Activated T-cell treated with anti-CD3 and anti-CD28 coated beads, Interleukin-2, amount 50 U/mL, for 4 hours (primary cell): ENCODE measurements around the gene IQCC. TPM values are rescaled to one million over a fixed set of nuclear protein-coding genes. Genes with fewer than 3 reads are reported as not detected.

Experiments used
- ATAC-seq, 2 donors: fragments of 200-7000 bp; cut with Tn5 transposase; one replicate each; pipeline ENCODE4 v1.10.0; 2021
- DNase-seq: peaks from one replicate; pipeline ENCODE4 v3.0.0-alpha.2; 2020
- H3K27me3 Mint-ChIP-seq: one replicate; pipeline ENCODE4 v1.8.0; 2021; ENCODE audit warnings: low read depth, mixed read lengths
- H3K36me3 Mint-ChIP-seq: one replicate; pipeline ENCODE4 v1.8.0; 2022; ENCODE audit warnings: mixed read lengths; ENCODE audit not compliant: insufficient read depth
- H3K4me1 Mint-ChIP-seq: one replicate; pipeline ENCODE4 v1.8.0; 2021; ENCODE audit warnings: low read depth, mixed read lengths
- H3K4me3 Mint-ChIP-seq: one replicate; pipeline ENCODE4 v1.8.0; 2021; ENCODE audit warnings: mild to moderate bottlenecking, moderate library complexity, mixed read lengths
- H3K9me3 Mint-ChIP-seq: one replicate; pipeline ENCODE4 v1.8.0; 2021; ENCODE audit warnings: mixed read lengths
- total RNA-seq, 3 donors: library from RNA; stranded (reverse); gene quantifications; one replicate each; pipeline ENCODE4 v1.2.1, GENCODE V29; 2021

Gene IQCC
- total RNA-seq, 3 donors from 2014 or later = 2.2 to 3.0 (median 2.9) TPM

GRCh38 chr1:32249831-32250525 is 44.5 kb downstream of the IQCC start:
- no peaks in the 10 kb centered on the region for H3K27me3 Mint-ChIP-seq
- DNase-seq (peak; percentile 72), ATAC-seq (peak; percentile 66 to 67)
- no peaks in the 10 kb centered on the region for H3K9me3 Mint-ChIP-seq
- peak overlapping the region; percentile 99 for H3K4me3 Mint-ChIP-seq
- peaks cover 67% of the 10 kb centered on the region for H3K4me1 Mint-ChIP-seq
- peaks cover 2% of the 10 kb centered on the region for H3K36me3 Mint-ChIP-seq

GRCh38 chr1:32250893-32251716 is 45.6 kb downstream of the IQCC start, which contains the start of gene LCK:
LCK (plus strand) TSS chr1:32251265; CDS start chr1:32274330, 23,065 bp downstream.
- H3K27me3 Mint-ChIP-seq = no peaks in the 10 kb centered on the region
- H3K36me3 Mint-ChIP-seq = peaks cover 2% of the 10 kb centered on the region
- peaks cover 72% of the 10 kb centered on the region for H3K4me1 Mint-ChIP-seq
- ATAC-seq = peak; percentile 39 to 46
- peak; percentile 58 for DNase-seq
- H3K9me3 Mint-ChIP-seq = no peaks in the 10 kb centered on the region
- peak within 1 kb of the TSS; percentile 99 for H3K4me3 Mint-ChIP-seq

- H3K9me3 Mint-ChIP-seq = no peaks in the 10 kb centered on the region
- no peaks in the 10 kb centered on the region for H3K27me3 Mint-ChIP-seq
- peak overlapping the region; percentile 76 for H3K4me3 Mint-ChIP-seq
- no peak for ATAC-seq
- peaks cover 58% of the 10 kb centered on the region for H3K4me1 Mint-ChIP-seq
- peaks cover 4% of the 10 kb centered on the region for H3K36me3 Mint-ChIP-seq
- no peak for DNase-seq
These were observed 49.9 kb downstream of the IQCC start for GRCh38 chr1:32255072-32256071.

- ATAC-seq (peak; percentile 19 to 30), DNase-seq (no peak)
- Mint-ChIP-seq H3K27me3 (no peaks in the 10 kb centered on the region), H3K9me3 (no peaks in the 10 kb centered on the region), H3K4me1 (peaks cover 53% of the 10 kb centered on the region), H3K4me3 (peak overlapping the region; percentile 77), H3K36me3 (peaks cover 9% of the 10 kb centered on the region)
These were observed 51.2 kb downstream of the IQCC start for GRCh38 chr1:32256473-32257226.

GRCh38 chr1:32257227-32257508 is 51.7 kb downstream of the IQCC start:
- H3K27me3 Mint-ChIP-seq = no peaks in the 10 kb centered on the region
- no peaks in the 10 kb centered on the region for H3K9me3 Mint-ChIP-seq

More at GRCh38 chr1:32257227-32257508, 51.7 kb downstream of the IQCC start:
- Mint-ChIP-seq H3K36me3 (peaks cover 6% of the 10 kb centered on the region), H3K4me1 (peaks cover 49% of the 10 kb centered on the region), H3K4me3 (peak overlapping the region; percentile 77)
- ATAC-seq (no peak), DNase-seq (no peak)

Other genes with a start within 250 kb of the IQCC start
- gene KHDRBS1, start 191.8 kb upstream of the IQCC start, total RNA-seq = 100 to 1,000 TPM; 186 to 191 (median 187) TPM
- gene TMEM39B, start 132.7 kb upstream of the IQCC start, total RNA-seq = 10 to 100 TPM; 26.9 to 30.4 (median 27.8) TPM
- gene KPNA6, start 97.6 kb upstream of the IQCC start, total RNA-seq = 10 to 100 TPM; 82.6 to 90.0 (median 88.1) TPM
- gene TXLNA, start 26.0 kb upstream of the IQCC start, total RNA-seq = 10 to 100 TPM; 80.7 to 86.6 (median 86.0) TPM
- gene CCDC28B, start 5.1 kb upstream of the IQCC start, total RNA-seq = 10 to 100 TPM in 1 of 3 donors, 1 to 10 TPM in 2; 6.7 to 10.0 (median 7.8) TPM
- not detected for gene DCDC2B, start 3.4 kb downstream of the IQCC start, total RNA-seq
- gene TMEM234, start 16.7 kb downstream of the IQCC start, total RNA-seq = 1 to 10 TPM; 8.0 to 9.2 (median 8.2) TPM
- gene EIF3I, start 16.7 kb downstream of the IQCC start, total RNA-seq = 100 to 1,000 TPM; 404 to 436 (median 434) TPM
- under 1 TPM in 1 of 3 donors, not detected in 2; 0.25 TPM for gene FAM167B, start 41.6 kb downstream of the IQCC start, total RNA-seq
- gene LCK, start 45.6 kb downstream of the IQCC start, total RNA-seq = 100 to 1,000 TPM; 187 to 238 (median 237) TPM
- gene HDAC1, start 86.4 kb downstream of the IQCC start, total RNA-seq = 100 to 1,000 TPM; 168 to 177 (median 173) TPM
- 10 to 100 TPM; 25.3 to 33.5 (median 27.8) TPM for gene MARCKSL1, start 130.6 kb downstream of the IQCC start, total RNA-seq
- 1 to 10 TPM; 2.7 to 3.5 (median 3.2) TPM for gene FAM229A, start 156.8 kb downstream of the IQCC start, total RNA-seq
- gene TSSK3, start 156.9 kb downstream of the IQCC start, total RNA-seq = under 1 TPM; 0.71 to 0.98 (median 0.92) TPM
- gene BSDC1, start 188.8 kb downstream of the IQCC start, total RNA-seq = 10 to 100 TPM; 42.2 to 56.8 (median 46.6) TPM